GM21360 (cell line): ENCODE results near the gene SPINK8.
"Not testable (repeated sequence)": the region's sequence is repeated elsewhere in the genome, so short reads cannot be mapped to it uniquely, and the experiment has no call there.

ENCODE experiments used
- ATAC-seq: cut with Tn5 transposase; IDR thresholded peaks from one replicate; pipeline ENCODE4 v1.9.1; 2021; ENCODE audit warnings: mild to moderate bottlenecking, moderate library complexity; ENCODE audit not compliant: unreplicated experiment

SPINK8 gene

GRCh38 chr3:48331706-48332435 is 1.6 kb downstream of the SPINK8 start:
- not testable (repeated sequence) for ATAC-seq

- ATAC-seq, result no peak
These were observed 12.5 kb downstream of the SPINK8 start for GRCh38 chr3:48320996-48321395.

DNA sequence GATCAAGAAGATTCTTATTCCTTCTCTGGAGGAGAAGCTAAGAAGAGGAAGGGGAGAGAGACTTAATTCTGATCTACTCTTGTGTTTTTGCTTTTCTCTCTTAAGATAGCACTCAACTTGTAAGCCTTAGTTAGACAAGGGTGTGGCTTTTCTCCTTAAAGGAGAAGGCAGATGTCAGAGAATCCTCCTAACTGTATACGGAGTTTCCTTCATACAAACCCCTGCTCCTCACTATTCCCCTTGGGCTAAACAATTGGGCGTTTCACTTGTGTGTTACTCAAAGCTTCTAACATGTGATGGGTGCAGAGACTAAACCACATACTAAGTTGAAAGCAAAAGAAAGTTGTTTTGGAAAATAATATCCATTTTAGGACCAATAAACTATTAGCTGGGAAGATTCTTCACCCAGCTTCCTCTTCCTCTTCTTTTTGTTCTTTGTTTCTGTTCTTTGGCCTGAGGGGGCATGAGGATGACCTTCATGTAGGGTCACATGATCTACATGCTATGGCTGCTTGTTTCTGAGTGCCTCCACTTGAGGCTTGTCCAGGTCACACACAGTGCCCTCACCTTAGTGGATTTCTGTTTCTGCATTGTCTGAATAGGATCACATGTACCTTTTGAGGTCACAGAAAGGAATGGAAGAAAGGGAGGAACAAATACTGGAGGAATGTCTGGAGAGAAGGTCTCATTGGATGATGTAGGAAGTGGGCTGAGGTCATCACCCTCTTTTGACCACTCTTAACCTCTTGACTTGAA is 14.6 kb downstream of the SPINK8 start:
- no peak for ATAC-seq

GRCh38 chr3:48314542-48314941 is 18.9 kb downstream of the SPINK8 start:
- no peak for ATAC-seq

GRCh38 chr3:48306860-48307530 is 26.5 kb downstream of the SPINK8 start:
- ATAC-seq, result no peak

GRCh38 chr3:48306290-48306689 is 27.2 kb downstream of the SPINK8 start:
- no peak for ATAC-seq

DNA sequence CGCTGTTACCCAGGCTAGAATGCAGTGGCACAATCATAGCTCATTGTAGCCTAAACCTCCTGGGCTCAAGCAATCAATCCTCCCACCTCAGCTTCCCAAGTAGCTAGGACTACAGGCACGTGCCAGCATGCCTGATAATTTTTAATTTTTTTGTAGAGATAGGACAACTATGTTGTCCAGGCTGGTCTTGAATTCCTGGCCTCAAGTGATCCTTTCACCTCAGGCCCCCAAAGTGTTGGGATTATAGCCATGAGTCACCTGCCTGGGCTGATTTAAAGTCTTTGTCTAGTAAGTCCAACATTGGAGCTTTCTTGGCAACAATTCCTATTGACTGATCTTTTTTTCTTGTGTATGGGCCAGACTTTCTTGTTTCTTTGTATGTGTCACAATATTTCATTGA is 28.1 kb downstream of the SPINK8 start:
- no peak for ATAC-seq

DNA sequence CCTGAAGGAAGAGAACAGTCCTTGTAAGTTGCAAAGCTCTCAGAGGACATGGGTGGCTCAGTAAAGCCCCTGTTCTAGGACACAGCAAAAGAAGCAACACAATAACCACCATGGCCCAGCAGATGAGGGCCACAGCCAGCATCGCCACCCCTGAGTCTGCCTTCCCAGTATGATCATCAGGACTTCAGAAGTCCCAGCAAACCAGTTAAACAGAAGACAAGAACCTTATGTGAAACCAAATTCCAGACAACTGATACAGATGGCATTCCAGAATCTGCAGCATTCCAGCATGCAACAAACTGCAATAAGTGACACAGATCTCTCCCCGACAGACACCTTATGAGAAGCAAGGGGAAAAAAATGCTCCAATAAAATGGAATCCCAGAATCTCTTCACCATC is 30.4 kb downstream of the SPINK8 start:
- no peak for ATAC-seq

GRCh38 chr3:48301800-48302166 is 31.7 kb downstream of the SPINK8 start:
- ATAC-seq, result no peak

- ATAC-seq, result peak; percentile 68
These were observed 32.3 kb downstream of the SPINK8 start, which contains the start of gene NME6 for GRCh38 chr3:48301020-48301799. Gene NME6, minus strand, starts transcription at chr3:48301367.

DNA sequence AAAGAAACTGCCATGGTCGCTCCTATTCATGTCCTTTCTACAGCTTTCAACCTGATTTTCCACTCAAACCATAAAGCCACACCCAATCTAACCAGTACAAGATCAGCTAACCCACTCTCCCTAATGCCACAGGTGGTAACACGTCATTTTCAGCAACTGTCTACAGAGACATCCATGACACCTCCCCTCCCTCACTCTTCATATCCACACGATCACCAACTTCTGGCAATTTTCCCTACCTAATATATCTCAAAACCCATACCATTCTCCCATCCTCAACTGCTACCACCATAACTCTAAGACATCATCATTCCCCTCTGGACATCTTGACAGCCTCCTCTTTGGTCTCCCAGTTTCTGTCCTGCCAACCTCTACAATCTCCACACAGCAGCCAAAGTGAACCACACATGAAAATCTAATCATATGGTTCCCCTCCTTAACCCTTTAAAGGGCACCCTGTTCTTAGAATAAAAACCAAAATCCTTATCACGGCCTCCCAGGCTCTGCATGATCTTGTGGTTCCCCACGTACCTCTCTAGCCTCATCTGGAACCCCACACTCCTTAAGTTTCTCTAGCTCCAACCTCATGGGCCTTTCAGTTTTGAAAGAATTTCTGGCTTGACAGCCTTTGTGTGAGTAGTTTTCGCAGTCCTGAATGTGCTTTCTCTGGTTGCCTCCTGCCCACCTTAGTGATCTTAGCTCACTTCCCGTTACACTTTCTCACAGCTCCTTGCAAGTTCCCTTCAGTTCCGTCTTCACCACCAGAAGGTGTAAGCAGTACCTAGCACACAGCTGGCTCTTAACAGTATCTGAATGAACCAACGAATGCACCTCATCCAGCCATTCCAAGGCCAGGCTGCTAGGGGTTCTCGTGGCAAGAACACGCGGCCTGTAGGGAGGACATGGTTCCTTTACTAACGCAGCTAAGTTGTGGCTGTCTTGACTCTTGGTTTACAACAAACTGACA is 33.4 kb downstream of the SPINK8 start:
- ATAC-seq, result peak; percentile 36

DNA sequence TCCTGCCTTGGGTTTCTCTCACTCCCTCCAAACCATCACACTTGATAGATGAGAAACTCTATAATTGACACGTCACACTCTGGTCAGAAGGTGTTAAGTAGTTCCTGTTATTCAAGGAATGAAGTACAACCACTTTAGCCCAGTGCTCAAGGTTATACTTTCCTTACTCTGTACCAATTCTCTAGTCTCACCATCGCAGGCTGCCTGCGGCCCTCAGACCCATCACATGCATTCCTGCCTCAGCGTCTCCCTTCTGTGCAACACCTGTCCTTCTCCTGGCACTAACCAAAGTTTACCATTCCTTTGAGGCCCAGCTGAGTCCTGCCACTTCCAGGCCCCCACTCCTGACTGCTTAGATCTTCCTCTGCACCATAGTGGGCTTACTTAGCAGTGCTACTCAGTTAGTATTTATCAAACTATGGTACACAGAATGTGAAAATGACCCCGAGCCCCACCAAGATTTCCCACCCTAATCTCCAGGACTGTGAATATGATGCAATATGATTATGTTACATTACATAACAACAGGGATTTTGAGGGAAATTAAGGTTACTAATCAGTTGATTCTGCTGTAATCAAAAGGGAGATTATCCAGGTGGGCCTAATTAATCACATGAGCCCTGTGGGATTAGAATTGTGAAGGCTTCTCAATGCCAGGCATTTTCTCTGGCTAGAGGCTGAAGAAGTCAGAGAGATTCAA is 36.2 kb downstream of the SPINK8 start:
- ATAC-seq, result no peak

GRCh38 chr3:48296699-48297098 is 36.8 kb downstream of the SPINK8 start:
- no peak for ATAC-seq

- no peak for ATAC-seq
These were observed 38.7 kb downstream of the SPINK8 start for GRCh38 chr3:48294611-48295263.

DNA sequence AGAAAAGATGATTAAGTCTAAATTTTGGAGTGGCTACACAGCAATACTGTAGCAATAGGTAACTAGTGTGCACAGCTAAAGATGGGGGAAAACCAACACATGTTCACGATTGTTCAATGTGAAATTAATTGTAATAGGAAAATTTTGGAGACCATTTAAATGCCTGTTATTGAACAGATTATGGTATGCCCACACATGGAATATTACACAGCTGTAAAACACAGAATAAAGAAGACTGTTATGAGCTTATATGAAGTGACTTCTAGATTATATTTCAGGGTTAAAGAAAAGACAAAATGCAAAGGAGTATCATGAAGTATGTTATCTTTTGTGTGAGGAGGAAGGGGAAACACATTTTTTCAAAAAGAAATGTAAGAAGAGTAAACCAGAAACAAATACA is 43.8 kb downstream of the SPINK8 start:
- no peak for ATAC-seq

GRCh38 chr3:48287034-48287433 is 46.4 kb downstream of the SPINK8 start:
- no peak for ATAC-seq

DNA sequence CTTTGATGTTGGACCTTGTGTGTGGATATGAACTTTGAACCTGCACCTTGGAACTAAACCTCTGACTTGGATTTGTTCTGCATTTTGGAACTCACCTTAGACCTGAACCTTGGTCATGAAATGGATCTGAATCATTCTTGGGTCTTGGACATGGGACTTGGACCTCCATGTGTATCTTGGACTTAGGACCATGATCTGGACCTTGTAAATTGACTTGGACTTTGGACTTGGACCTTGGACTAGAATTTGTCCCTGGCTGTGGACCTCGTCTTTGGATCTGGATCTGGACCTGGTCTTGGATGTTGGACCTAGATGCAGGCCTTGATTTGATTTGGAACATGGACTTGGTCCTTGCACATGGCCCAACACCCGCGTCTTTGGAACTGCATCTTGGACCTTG is 47.2 kb downstream of the SPINK8 start:
- ATAC-seq, result no peak

DNA sequence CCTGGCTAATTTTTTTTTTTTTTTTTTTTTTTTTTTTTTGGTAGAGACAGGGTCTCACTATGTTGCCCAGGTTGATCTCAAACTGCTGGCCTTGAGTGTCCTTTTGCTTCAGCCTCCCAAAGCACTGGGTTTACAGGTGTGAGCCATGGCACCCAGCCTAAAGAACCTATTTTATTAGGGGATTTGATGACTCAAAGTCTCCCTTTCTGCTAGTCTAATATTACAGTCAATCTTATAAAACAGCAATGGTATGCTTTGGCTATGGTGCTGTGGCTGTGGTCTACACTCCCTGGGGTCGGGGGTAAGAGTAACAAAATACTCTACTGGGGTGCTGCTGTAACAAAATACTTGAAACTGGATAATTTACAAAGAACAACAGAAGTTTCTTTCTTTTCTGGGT is 47.8 kb downstream of the SPINK8 start:
- ATAC-seq, result no peak

- no peak for ATAC-seq
These were observed 48.3 kb downstream of the SPINK8 start for GRCh38 chr3:48285132-48285531.
